Large intestine (tissue), 3 donors: ENCODE measurements around the gene RBM15B. TPM values are rescaled to one million over a fixed set of nuclear protein-coding genes. Genes with fewer than 3 reads are reported as not detected.

Source experiments
- DNase-seq, 2 donors: peaks; one replicate each; pipeline versions ENCODE4 v3.0.0 to v3.0.0-alpha.2; 2013
- H3K27ac ChIP-seq: one replicate; pipeline ENCODE4 v1.5.1; 2013; ENCODE audit warnings: low read length
- H3K27me3 ChIP-seq: 2 replicates; pipeline ENCODE4 v1.6.1; 2013; ENCODE audit warnings: low read length; ENCODE audit not compliant: control insufficient read depth, insufficient read depth
- H3K36me3 ChIP-seq: 2 replicates; pipeline ENCODE4 v1.6.1; 2013; ENCODE audit warnings: low read length; ENCODE audit not compliant: control insufficient read depth, insufficient read depth
- H3K4me1 ChIP-seq: one replicate; pipeline ENCODE4 v1.6.1; 2013; ENCODE audit warnings: low read length; ENCODE audit not compliant: control insufficient read depth, insufficient read depth
- H3K4me3 ChIP-seq: one replicate; pipeline ENCODE4 v1.5.1; 2013; ENCODE audit warnings: low read length
- H3K9me3 ChIP-seq: one replicate; pipeline ENCODE4 v1.6.1; 2013; ENCODE audit warnings: mild to moderate bottlenecking, low read depth, low read length, moderate library complexity; ENCODE audit not compliant: control insufficient read depth
- WGBS: methylation state at CpG from one replicate; pipeline ENCODE4 v1.1.5; 2013; ENCODE audit warnings: low lambda C conversion rate; ENCODE audit not compliant: insufficient coverage; 5-methylcytosine and 5-hydroxymethylcytosine counted together
- polyA plus RNA-seq: library from polyadenylated mRNA; unstranded; fragments of 120-200 nt; gene quantifications from one replicate; pipeline ENCODE4 v1.2.1, GENCODE V29; 2013

The RBM15B gene
- polyA plus RNA-seq, 1 donor, result 23.5 TPM

DNA sequence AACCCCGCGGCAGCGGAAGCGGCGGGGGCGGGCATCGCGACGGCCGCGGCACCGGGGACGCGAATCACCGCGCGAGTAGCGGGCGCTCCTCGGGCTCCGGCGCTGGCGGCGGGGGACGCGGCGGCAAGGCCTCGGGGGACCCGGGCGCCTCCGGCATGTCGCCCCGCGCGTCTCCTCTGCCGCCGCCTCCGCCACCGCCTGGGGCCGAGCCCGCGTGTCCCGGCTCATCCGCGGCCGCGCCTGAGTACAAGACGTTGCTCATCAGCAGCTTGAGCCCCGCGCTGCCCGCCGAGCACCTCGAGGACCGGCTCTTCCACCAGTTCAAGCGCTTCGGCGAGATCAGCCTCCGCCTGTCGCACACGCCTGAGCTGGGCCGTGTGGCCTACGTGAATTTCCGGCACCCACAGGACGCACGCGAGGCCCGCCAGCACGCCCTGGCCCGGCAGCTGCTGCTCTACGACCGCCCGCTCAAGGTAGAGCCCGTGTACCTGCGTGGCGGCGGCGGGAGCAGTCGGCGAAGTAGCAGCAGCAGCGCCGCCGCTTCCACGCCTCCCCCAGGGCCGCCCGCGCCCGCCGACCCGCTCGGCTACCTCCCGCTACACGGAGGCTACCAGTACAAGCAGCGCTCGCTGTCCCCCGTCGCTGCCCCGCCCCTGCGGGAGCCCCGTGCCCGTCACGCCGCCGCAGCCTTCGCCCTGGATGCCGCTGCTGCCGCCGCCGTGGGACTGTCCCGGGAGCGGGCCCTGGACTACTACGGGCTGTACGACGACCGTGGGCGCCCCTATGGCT, 675 bp downstream of the RBM15B start:
- DNase-seq, result peak in 1 of 2 donors; percentile 73
- H3K27me3 ChIP-seq, result no peaks in the 10 kb centered on the region
- H3K4me3 ChIP-seq, result peak overlapping the region; percentile 58
- no CpG with 5 or more reads among the region's 115 CpGs for WGBS
- peaks cover 18% of the 10 kb centered on the region for H3K9me3 ChIP-seq
- peak overlapping the region; percentile 60 for H3K27ac ChIP-seq
- H3K4me1 ChIP-seq, result peaks cover 44% of the 10 kb centered on the region
- H3K36me3 ChIP-seq, result peaks cover 78% of the 10 kb centered on the region

DNA sequence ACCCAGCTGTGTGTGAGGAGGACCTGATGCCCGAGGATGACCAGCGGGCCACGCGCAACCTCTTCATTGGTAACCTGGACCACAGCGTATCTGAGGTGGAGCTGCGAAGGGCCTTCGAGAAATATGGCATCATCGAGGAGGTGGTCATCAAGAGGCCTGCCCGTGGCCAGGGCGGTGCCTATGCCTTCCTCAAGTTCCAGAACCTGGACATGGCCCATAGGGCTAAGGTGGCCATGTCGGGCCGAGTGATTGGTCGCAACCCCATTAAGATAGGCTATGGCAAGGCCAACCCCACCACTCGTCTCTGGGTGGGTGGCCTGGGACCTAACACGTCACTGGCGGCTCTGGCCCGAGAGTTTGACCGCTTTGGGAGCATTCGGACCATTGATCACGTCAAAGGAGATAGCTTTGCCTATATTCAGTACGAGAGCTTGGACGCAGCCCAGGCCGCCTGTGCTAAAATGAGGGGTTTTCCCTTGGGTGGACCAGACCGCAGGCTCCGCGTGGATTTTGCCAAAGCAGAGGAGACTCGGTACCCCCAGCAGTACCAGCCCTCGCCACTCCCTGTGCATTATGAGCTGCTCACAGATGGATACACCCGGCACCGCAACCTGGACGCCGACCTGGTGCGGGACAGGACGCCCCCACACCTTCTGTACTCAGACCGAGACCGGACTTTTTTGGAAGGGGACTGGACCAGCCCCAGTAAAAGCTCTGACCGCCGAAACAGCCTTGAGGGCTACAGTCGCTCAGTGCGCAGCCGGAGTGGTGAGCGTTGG, 1.5 kb downstream of the RBM15B start:
- Histone ChIP-seq H3K4me1 (peaks cover 38% of the 10 kb centered on the region), H3K27me3 (no peaks in the 10 kb centered on the region), H3K4me3 (peak overlapping the region; percentile 58), H3K27ac (no peak overlapping the region), H3K9me3 (peaks cover 18% of the 10 kb centered on the region), H3K36me3 (peaks cover 78% of the 10 kb centered on the region)
- no peak for DNase-seq
- no CpG with 5 or more reads among the region's 42 CpGs for WGBS

DNA sequence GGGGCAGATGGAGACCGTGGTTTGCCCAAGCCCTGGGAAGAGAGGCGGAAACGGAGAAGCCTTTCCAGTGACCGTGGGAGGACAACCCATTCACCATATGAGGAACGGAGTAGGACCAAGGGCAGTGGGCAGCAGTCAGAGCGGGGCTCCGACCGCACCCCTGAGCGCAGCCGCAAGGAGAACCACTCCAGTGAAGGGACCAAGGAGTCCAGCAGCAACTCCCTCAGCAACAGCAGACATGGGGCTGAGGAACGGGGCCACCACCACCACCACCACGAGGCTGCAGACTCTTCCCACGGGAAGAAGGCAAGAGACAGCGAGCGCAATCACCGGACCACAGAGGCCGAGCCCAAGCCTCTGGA, 2.0 kb downstream of the RBM15B start:
- Histone ChIP-seq H3K36me3 (peaks cover 76% of the 10 kb centered on the region), H3K4me1 (peaks cover 32% of the 10 kb centered on the region), H3K27me3 (no peaks in the 10 kb centered on the region), H3K27ac (no peak overlapping the region), H3K9me3 (peaks cover 18% of the 10 kb centered on the region), H3K4me3 (no peak overlapping the region)
- no peak for DNase-seq
- whole genome bisulfite sequencing, result no CpG with 5 or more reads among the region's 17 CpGs

DNA sequence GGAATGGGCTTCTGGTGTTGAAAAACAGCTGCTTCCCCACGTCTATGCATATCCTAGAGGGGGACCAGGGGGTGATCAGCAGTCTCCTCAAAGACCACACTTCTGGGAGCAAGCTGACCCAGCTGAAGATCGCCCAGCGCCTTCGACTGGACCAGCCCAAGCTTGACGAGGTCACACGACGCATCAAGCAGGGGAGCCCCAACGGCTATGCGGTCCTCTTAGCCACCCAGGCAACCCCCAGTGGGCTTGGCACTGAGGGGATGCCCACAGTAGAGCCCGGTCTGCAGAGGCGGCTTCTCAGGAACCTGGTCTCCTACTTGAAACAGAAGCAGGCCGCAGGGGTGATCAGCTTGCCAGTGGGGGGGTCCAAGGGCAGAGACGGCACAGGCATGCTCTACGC, 2.5 kb downstream of the RBM15B start:
- Histone ChIP-seq H3K4me3 (no peak overlapping the region), H3K9me3 (peaks cover 18% of the 10 kb centered on the region), H3K36me3 (peaks cover 74% of the 10 kb centered on the region), H3K27me3 (no peaks in the 10 kb centered on the region), H3K27ac (no peak overlapping the region), H3K4me1 (peaks cover 28% of the 10 kb centered on the region)
- DNase-seq, result no peak
- WGBS, result no CpG with 5 or more reads among the region's 14 CpGs

- peaks cover 18% of the 10 kb centered on the region for H3K9me3 ChIP-seq
- H3K4me3 ChIP-seq, result no peak overlapping the region
- peaks cover 21% of the 10 kb centered on the region for H3K4me1 ChIP-seq
- H3K36me3 ChIP-seq, result peaks cover 74% of the 10 kb centered on the region
- DNase-seq, result no peak
- no peak overlapping the region for H3K27ac ChIP-seq
- no CpG with 5 or more reads among the region's 5 CpGs for WGBS
- no peaks in the 10 kb centered on the region for H3K27me3 ChIP-seq
Observed at GRCh38 chr3:51394541-51394940, 3.5 kb downstream of the RBM15B start.

DNA sequence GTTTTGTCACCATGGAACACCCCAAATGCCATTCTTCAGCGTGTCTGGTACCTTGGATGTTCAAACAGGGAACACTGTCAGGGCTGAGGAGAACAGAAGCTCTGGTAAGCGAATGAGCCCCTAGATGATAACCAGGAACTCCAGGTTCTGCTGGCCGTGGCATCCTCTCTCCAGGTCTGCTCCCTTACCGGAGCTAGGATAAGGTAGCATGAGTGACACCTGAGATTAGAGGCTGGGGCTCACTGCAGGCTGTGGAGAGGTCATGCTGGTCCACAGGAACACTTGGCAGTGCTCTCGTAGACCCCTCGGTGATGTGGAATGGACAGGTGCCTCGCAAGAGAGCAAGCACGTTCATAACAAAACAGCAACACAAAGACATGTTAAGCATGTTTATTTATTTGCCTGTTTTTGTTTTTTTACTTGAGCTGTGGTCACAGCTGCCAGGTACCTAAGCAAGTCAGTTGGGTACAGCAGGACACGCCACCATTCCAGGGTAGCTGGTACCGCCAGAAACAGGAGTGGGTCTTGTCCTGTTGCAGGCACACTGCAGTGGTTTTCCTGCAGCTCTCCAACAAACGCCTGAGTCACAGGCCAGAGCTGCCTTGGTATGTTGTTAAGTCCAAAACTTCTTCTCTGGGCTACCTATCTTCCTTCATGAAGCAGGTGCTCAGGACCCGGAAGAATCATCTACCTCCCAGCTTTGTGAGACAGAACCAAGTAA, 4.6 kb downstream of the RBM15B start:
- H3K27ac ChIP-seq, result no peak overlapping the region
- H3K36me3 ChIP-seq, result peaks cover 72% of the 10 kb centered on the region
- peaks cover 10% of the 10 kb centered on the region for H3K4me1 ChIP-seq
- H3K4me3 ChIP-seq, result no peak overlapping the region
- WGBS, result no CpG with 5 or more reads among the region's 12 CpGs
- DNase-seq, result no peak
- no peaks in the 10 kb centered on the region for H3K27me3 ChIP-seq
- peaks cover 18% of the 10 kb centered on the region for H3K9me3 ChIP-seq

- Histone ChIP-seq H3K36me3 (peaks cover 76% of the 10 kb centered on the region), H3K9me3 (peaks cover 18% of the 10 kb centered on the region), H3K27ac (no peak overlapping the region), H3K27me3 (no peaks in the 10 kb centered on the region), H3K4me1 (peaks cover 8% of the 10 kb centered on the region), H3K4me3 (no peak overlapping the region)
- DNase-seq, result no peak
- WGBS, result no CpG with 5 or more reads among the region's 1 CpG
Observed at GRCh38 chr3:51396401-51396800, 5.3 kb downstream of the RBM15B start.

DNA sequence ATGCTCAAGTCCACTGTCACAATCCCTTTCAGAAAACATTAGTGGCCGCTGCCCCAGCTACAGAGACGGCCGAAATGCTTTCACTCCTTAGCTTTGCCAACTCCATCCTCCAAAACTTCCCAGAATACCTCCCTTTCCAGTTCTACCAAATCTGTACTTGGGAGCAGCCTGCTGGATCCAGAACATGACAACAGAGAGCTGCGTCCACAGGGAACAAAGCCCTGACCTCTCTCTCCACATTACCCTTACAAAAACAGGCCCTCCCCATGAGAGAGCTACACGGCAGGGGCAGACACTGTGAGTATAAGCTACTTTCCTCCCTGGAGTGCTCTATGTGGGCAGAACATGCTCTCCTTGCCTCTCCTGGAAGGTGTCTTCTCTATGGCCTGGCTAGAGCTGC, 6.3 kb downstream of the RBM15B start:
- no peak for DNase-seq
- Histone ChIP-seq H3K27ac (no peak overlapping the region), H3K9me3 (peaks cover 15% of the 10 kb centered on the region), H3K4me1 (peaks cover 5% of the 10 kb centered on the region), H3K27me3 (no peaks in the 10 kb centered on the region), H3K36me3 (peaks cover 79% of the 10 kb centered on the region), H3K4me3 (no peak overlapping the region)
- 90% methylated on average over 2 of the region's 5 CpGs for whole genome bisulfite sequencing

GRCh38 chr3:51398595-51399310, 7.7 kb downstream of the RBM15B start:
- peaks cover 72% of the 10 kb centered on the region for H3K36me3 ChIP-seq
- H3K4me1 ChIP-seq, result no peaks in the 10 kb centered on the region
- H3K27ac ChIP-seq, result no peak overlapping the region
- no peaks in the 10 kb centered on the region for H3K27me3 ChIP-seq
- no peak for DNase-seq
- H3K9me3 ChIP-seq, result peaks cover under 1% of the 10 kb centered on the region
- no peak overlapping the region for H3K4me3 ChIP-seq
- no CpG with 5 or more reads among the region's 8 CpGs for whole genome bisulfite sequencing

GRCh38 chr3:51400166-51400565, 9.1 kb downstream of the RBM15B start:
- Histone ChIP-seq H3K4me3 (no peak overlapping the region), H3K27me3 (no peaks in the 10 kb centered on the region), H3K27ac (no peak overlapping the region), H3K4me1 (no peaks in the 10 kb centered on the region), H3K36me3 (peaks cover 64% of the 10 kb centered on the region), H3K9me3 (no peaks in the 10 kb centered on the region)
- no peak for DNase-seq
- no CpG with 5 or more reads among the region's 4 CpGs for WGBS
